AG04450 (cell line): ENCODE data around the gene KNDC1. TPM values are rescaled to one million over a fixed set of nuclear protein-coding genes. Genes with fewer than 3 reads are reported as not detected.
"Not testable (repeated sequence)": the region's sequence is repeated elsewhere in the genome, so short reads cannot be mapped to it uniquely, and the experiment has no call there.

Experiments used
- CTCF ChIA-PET: fragments of 300-600, 350-600 bp; formaldehyde crosslinking; extraction: SDS; loops from one replicate; lab custom pipeline; 2022; ENCODE audit warnings: antibody characterized with exemption, inconsistent platforms; lab: Charles Lee
- POLR2A ChIA-PET: fragments of 350-600 bp; formaldehyde crosslinking; extraction: SDS; loops from one replicate; lab custom pipeline; 2021; ENCODE audit warnings: antibody characterized with exemption, inconsistent platforms; lab: Yijun Ruan, JAX
- DNase-seq: peaks from one replicate; pipeline ENCODE4 v3.0.0-alpha.2; 2011; ENCODE audit warnings: low read depth, low spot score
- H3K27ac ChIP-seq: one replicate; pipeline ENCODE4 v1.5.1; 2012; ENCODE audit warnings: low read depth, low read length, control low read depth
- H3K27me3 ChIP-seq: one replicate; pipeline ENCODE4 v1.6.0; 2012; ENCODE audit warnings: low read length; ENCODE audit not compliant: control insufficient read depth, insufficient read depth
- H3K4me3 ChIP-seq: 2 replicates; pipeline ENCODE4 v1.5.1; 2011; ENCODE audit warnings: mild to moderate bottlenecking, low read depth, low read length, control low read depth
- H3K9me3 ChIP-seq: 2 replicates; pipeline ENCODE4 v1.5.1; 2012; ENCODE audit warnings: low read length; ENCODE audit not compliant: control insufficient read depth, insufficient read depth
- polyA plus RNA-seq: library from polyadenylated mRNA; depleted of rRNA; stranded (reverse); fragments of >200 nt; gene quantifications from 2 replicates; pipeline ENCODE4 v1.2.3, GENCODE V29; 2011
- TF ChIP-seq, protein P1 (sequence below): IDR thresholded peaks from 2 replicates; pipeline ENCODE4 v1.5.1; 2011; ENCODE audit warnings: low read depth, low read length, control low read depth, inconsistent platforms

Gene KNDC1
- polyA plus RNA-seq, 1 experiment, result 0.46 TPM

DNA sequence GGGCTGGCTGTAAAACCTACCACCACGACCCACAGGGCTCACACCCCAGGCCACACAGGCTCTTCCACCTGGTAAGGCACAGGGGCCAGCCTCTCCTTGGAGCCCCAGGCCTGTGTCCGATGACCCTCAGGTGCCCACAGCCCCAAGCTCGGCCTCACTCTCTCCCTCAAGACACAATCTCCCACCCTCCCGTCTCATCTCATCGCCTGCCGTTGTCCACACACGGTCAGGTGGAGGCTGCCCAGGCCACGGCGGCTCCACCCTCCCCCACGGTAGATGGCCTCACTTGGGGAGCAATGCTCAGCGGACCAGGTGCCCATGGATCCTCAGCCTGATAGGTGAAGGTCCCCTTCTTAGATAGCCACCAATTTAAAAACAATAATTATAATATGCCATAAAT lies 61.3 kb downstream of the KNDC1 start:
- Histone ChIP-seq H3K4me3 (no peak overlapping the region), H3K27me3 (peaks cover 2% of the 10 kb centered on the region), H3K27ac (no peak overlapping the region), H3K9me3 (peaks cover 36% of the 10 kb centered on the region; the same call in 1 of the 2 replicates)
- TF ChIP-seq, protein P1, sequence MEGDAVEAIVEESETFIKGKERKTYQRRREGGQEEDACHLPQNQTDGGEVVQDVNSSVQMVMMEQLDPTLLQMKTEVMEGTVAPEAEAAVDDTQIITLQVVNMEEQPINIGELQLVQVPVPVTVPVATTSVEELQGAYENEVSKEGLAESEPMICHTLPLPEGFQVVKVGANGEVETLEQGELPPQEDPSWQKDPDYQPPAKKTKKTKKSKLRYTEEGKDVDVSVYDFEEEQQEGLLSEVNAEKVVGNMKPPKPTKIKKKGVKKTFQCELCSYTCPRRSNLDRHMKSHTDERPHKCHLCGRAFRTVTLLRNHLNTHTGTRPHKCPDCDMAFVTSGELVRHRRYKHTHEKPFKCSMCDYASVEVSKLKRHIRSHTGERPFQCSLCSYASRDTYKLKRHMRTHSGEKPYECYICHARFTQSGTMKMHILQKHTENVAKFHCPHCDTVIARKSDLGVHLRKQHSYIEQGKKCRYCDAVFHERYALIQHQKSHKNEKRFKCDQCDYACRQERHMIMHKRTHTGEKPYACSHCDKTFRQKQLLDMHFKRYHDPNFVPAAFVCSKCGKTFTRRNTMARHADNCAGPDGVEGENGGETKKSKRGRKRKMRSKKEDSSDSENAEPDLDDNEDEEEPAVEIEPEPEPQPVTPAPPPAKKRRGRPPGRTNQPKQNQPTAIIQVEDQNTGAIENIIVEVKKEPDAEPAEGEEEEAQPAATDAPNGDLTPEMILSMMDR, result no peak
- ChIA-PET CTCF (no interaction called here), POLR2A (no interaction called here)
- no peak for DNase-seq

DNA sequence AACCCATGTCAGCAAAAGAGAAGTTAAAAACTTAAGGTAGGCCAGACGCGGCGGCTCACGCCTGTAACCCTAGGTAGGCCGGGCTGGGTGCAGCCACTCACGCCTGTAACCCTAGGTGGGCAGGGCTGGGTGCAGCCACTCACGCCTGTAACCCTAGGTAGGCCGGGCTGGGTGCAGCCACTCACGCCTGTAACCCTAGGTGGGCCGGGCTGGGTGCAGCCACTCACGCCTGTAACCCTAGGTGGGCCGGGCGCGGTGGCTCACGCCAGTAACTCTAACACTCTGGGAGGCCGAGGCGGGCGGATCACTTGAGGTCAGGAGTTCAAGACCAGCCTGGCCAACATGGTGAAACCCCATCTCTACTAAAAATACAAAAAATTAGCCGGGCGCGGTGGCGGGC lies 61.7 kb downstream of the KNDC1 start:
- POLR2A ChIA-PET, H3K27ac ChIP-seq, H3K4me3 ChIP-seq, CTCF ChIA-PET, DNase-seq, H3K27me3 ChIP-seq: not testable (repeated sequence)
- H3K9me3 ChIP-seq, result peaks cover 33% of the 10 kb centered on the region; the same call in 1 of the 2 replicates

DNA sequence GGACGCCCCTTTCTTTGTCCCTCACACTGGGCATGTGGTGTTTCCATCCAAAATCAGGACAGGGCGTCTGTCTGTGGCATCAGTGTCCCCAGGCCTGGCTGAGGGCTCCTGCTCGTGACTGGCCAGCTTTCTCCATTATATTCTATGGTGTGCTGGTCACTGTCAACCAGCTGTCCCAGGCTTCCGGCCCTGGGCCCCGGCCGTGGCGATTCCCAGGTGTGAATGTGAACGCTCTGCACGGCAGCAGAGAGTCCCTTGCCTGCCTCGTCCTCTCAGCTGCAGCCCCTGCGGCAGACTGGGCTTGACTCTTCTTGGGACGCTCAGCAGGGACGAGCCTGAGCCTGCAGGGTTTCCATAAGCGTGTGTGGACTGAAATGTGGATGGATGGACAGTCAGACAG lies 64.1 kb downstream of the KNDC1 start:
- CTCF ChIA-PET, result no interaction called here
- Histone ChIP-seq H3K9me3 (peaks cover 20% of the 10 kb centered on the region; the same call in 1 of the 2 replicates), H3K4me3 (no peak overlapping the region), H3K27me3 (peaks cover 14% of the 10 kb centered on the region), H3K27ac (no peak overlapping the region)
- POLR2A ChIA-PET, result no interaction called here
- TF ChIP-seq, protein P1, result no peak
- DNase-seq, result no peak

DNA sequence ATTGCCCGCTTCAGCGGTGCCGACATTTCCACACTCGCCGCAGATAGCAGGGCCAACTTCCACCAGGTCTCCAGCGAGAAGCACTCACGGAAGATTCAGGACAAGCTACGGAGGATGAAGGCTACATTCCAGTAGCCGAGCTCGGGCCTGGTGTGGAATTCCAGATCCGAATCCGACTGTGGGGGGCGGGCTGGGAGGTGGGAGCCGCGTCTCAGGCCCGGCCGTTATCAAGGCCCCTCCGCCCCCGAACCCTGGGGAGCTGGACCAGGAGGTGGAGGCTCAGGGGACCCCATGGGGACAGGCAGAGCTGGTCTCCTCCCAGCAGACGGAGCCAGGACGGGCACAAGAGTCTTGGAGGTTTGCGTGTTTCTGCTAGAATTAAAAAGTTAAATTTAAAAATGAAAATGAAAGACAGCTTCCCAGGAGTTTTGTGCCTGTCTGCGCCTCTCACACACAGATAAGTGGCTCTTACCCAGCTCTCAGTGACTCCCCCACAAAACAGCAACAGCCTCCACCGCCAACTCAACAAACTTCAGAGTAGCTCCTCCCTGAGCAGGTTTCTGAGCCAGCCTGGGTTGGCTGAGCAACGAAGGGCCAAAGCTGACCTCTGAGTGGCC lies 64.8 kb downstream of the KNDC1 start:
- TF ChIP-seq, protein P1, result no peak
- Histone ChIP-seq H3K9me3 (peaks cover 12% of the 10 kb centered on the region; the same call in 1 of the 2 replicates), H3K4me3 (no peak overlapping the region), H3K27ac (no peak overlapping the region), H3K27me3 (peaks cover 20% of the 10 kb centered on the region)
- CTCF ChIA-PET, result no interaction called here
- POLR2A ChIA-PET, result no interaction called here
- no peak for DNase-seq

DNA sequence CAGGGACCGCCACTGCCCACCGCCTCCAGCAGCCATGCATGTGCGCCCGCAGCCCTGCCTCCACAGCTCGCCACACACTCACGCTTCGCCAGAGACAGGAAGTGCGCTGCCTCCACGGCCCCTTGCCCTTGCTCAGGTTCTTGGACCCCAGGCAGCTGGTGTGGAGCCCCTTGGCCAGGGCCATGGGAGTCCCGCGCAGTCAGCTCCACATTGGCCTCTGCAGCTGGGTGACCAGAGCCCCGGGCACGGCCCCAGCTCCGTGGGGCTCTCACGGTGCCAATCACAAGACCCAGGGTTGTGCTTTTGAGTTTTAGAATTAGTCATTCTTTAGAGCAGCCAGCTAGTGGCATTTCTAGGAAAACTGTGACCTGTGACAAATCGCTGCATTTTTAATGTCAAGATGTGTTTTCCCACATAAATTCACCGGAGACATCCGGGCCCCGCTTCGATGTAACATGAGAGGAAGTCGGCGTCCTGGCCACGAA lies 65.7 kb downstream of the KNDC1 start:
- ChIA-PET CTCF (no interaction called here), POLR2A (no interaction called here)
- peaks cover 12% of the 10 kb centered on the region; the same call in 1 of the 2 replicates for H3K9me3 ChIP-seq
- H3K27me3 ChIP-seq, result peaks cover 20% of the 10 kb centered on the region
- H3K27ac ChIP-seq, result no peak overlapping the region
- TF ChIP-seq, protein P1, result no peak
- no peak overlapping the region for H3K4me3 ChIP-seq
- no peak for DNase-seq
